SH-SY5Y (cell line): Measurements from ENCODE around the gene ADPRHL1.

ENCODE experiments used
- GATA2 ChIP-seq: IDR thresholded peaks from 2 replicates; pipeline ENCODE4 v1.6.1; 2011; ENCODE audit warnings: mild to moderate bottlenecking, low read depth, low read length
- GATA3 ChIP-seq: IDR thresholded peaks from 2 replicates; pipeline ENCODE4 v1.6.1; 2011; ENCODE audit warnings: low read depth, mild to moderate bottlenecking, low read length, moderate library complexity

- TF ChIP-seq GATA2 = no peak
- TF ChIP-seq GATA3 = no peak
These were observed 85.5 kb downstream of the ADPRHL1 start for GRCh38 chr13:113367771-113368170.
